Brain microvascular endothelial cell (primary cell): ENCODE results near the gene MYOCD.

ENCODE experiments used
- DNase-seq: peaks from one replicate; pipeline ENCODE4 v3.0.0-alpha.2; 2020
- H3K27ac ChIP-seq: fragments of 250-450 bp; sonication (Bioruptor Pico); 2 replicates; pipeline ENCODE4 v1.5.1; 2020; ENCODE audit warnings: mild to moderate bottlenecking, moderate library complexity
- H3K27me3 ChIP-seq: fragments of 250-450 bp; sonication (Bioruptor Pico); replicated peaks from 2 replicates; pipeline ENCODE4 v1.5.1; 2020; ENCODE audit warnings: mild to moderate bottlenecking
- H3K36me3 ChIP-seq: fragments of 250-450 bp; sonication (Bioruptor Pico); replicated peaks from 2 replicates; pipeline ENCODE4 v1.5.1; 2020; ENCODE audit warnings: mild to moderate bottlenecking
- H3K4me3 ChIP-seq: 2 replicates; pipeline ENCODE4 v1.5.1; 2011; ENCODE audit warnings: low read depth, mild to moderate bottlenecking, control low read depth, low read length, moderate library complexity
- in situ Hi-C: cut with HindIII; loops from 2 replicates; pipeline ENCODE4 v1.10.0; 2017; ENCODE audit warnings: low sequenced_read_pairs, low pct_ligation_motif_present
- TF ChIP-seq, protein P1 (sequence below): IDR thresholded peaks from 2 replicates; pipeline ENCODE4 v1.5.1; 2011; ENCODE audit warnings: low read depth, mild to moderate bottlenecking, moderate library complexity, low read length, control low read depth, inconsistent platforms; ENCODE audit errors: missing control alignments

The MYOCD gene

DNA sequence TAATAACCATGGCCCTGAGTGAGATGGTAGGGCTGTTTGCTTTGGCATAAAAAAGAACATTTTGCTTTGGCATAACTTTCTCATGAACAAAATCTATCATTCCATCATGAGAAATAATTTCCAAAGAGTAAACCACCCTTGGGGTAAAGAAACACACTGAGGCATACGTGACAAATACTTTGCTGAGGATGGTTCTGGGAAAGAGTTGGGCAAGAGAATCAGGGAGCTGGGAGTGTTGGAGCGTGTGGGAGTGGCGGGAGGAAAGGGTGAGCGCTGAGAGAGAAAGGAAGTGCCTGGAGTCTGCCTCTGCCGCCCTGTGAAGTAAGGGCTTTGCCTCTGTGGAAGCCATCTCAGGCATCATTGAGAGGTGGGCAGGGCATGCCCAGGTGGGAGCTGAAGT, 63.4 kb downstream of the MYOCD start:
- peak; percentile 18 for DNase-seq
- peak overlapping the region; percentile 42 for H3K27ac ChIP-seq
- in situ Hi-C loops = no loop called here
- no peaks in the 10 kb centered on the region for H3K27me3 ChIP-seq
- H3K36me3 ChIP-seq = no peaks in the 10 kb centered on the region
- TF ChIP-seq, protein P1, sequence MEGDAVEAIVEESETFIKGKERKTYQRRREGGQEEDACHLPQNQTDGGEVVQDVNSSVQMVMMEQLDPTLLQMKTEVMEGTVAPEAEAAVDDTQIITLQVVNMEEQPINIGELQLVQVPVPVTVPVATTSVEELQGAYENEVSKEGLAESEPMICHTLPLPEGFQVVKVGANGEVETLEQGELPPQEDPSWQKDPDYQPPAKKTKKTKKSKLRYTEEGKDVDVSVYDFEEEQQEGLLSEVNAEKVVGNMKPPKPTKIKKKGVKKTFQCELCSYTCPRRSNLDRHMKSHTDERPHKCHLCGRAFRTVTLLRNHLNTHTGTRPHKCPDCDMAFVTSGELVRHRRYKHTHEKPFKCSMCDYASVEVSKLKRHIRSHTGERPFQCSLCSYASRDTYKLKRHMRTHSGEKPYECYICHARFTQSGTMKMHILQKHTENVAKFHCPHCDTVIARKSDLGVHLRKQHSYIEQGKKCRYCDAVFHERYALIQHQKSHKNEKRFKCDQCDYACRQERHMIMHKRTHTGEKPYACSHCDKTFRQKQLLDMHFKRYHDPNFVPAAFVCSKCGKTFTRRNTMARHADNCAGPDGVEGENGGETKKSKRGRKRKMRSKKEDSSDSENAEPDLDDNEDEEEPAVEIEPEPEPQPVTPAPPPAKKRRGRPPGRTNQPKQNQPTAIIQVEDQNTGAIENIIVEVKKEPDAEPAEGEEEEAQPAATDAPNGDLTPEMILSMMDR = no peak
- H3K4me3 ChIP-seq = no peak overlapping the region

DNA sequence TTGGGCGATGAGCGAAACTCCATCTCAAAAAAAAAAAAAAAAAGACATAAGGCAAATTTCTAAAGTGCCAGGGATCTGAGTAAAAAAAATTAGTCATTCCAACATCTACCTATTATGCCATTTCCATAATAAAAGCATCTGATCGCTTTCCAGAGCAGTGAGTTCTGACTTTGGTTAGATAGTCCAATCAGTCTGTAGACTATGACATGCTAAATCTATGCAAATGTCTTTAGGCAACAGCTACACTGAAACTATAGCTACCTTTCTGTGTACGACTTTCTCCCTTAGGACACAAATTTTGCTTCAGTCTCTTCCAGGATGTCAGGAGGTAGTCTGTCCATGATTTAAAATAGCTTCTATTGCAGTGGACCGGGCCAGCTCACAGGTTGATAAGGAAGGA, 64.7 kb downstream of the MYOCD start:
- DNase-seq = no peak
- H3K27me3 ChIP-seq = no peaks in the 10 kb centered on the region

DNA sequence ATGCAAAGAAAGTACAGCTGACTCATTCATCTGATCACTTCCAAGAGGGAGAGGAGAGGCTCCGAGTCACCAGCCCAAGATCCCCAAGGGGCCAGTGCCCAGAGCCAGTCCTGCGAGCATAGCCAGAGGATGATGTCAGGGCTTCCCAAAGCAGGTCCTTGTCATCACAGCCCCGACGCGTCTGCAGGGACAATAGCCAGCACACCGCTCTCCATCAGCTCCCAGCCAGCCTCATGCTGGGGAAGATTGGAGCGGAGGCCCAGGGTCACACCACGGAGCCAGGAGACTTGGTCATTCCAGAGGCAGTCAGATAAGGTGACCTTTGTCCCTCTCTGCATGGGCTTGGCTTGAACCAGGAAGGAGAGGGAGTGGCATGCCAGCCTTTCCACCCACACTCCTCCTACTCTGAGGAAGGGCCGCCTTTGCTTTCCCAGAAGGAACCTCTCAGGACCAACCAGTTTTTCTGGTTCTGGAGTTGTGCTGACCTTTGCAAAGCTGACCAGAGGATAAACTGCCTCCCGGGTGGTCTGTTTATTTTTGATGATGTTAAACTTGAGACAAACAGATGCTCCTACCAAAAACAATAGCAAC, 65.3 kb downstream of the MYOCD start:
- TF ChIP-seq, protein P1 = no peak
- in situ Hi-C loops = no loop called here
- peak; percentile 78 for DNase-seq

More for the DNA sequence above, 64.7 kb downstream of the MYOCD start:
- H3K36me3 ChIP-seq = no peaks in the 10 kb centered on the region
- TF ChIP-seq, protein P1 = no peak
- no peak overlapping the region for H3K4me3 ChIP-seq
- H3K27ac ChIP-seq = no peak overlapping the region
- in situ Hi-C loops = no loop called here

DNA sequence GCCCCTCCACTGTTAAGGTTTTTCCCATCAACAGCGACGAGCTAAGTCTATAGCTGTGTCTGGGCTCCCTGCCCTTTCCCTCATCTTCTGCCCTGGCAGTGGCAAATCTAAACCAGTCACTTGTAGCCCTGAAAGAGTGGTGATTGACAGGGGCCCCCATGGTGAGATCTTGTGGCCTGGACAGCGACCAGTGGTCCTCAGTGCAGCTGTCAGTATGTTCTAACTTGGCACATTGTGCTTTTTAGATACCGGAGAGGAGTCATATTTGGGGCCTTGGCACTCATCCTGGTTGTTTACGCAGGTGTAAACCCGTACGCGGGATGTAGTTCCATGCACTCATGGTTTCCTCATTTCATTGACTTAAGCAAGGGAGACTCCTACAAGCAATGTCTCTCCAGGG, 66.1 kb downstream of the MYOCD start:
- DNase-seq = no peak
- H3K27ac ChIP-seq = no peak overlapping the region
- in situ Hi-C loops = no loop called here
- H3K36me3 ChIP-seq = no peaks in the 10 kb centered on the region
- H3K4me3 ChIP-seq = no peak overlapping the region
- no peaks in the 10 kb centered on the region for H3K27me3 ChIP-seq
- TF ChIP-seq, protein P1 = no peak

More for the DNA sequence above, 65.3 kb downstream of the MYOCD start:
- no peak overlapping the region for H3K4me3 ChIP-seq
- H3K27me3 ChIP-seq = no peaks in the 10 kb centered on the region
- no peaks in the 10 kb centered on the region for H3K36me3 ChIP-seq
- H3K27ac ChIP-seq = peak overlapping the region; percentile 13

DNA sequence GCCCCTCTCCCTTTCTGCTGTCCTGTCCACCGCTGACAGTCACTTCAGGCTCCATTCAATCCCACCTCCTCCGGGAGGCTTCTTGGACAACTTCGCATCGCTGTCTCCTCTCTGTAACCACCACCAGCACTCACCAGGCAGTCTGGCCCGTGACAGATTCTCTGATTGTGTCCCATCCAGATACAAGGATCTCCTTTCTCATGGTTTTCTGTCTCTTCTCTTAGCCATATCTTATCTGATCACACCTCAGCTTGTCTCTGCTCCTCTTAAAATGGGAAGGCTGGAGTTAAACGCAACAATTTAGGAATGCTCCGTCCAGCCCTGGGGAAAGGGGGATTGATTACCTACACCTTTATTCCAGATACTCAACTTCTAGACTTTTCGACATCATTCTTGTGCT, 66.7 kb downstream of the MYOCD start:
- in situ Hi-C loops = no loop called here
- TF ChIP-seq, protein P1 = no peak
- Histone ChIP-seq H3K36me3 (no peaks in the 10 kb centered on the region), H3K4me3 (no peak overlapping the region), H3K27me3 (no peaks in the 10 kb centered on the region), H3K27ac (no peak overlapping the region)
- DNase-seq = no peak

DNA sequence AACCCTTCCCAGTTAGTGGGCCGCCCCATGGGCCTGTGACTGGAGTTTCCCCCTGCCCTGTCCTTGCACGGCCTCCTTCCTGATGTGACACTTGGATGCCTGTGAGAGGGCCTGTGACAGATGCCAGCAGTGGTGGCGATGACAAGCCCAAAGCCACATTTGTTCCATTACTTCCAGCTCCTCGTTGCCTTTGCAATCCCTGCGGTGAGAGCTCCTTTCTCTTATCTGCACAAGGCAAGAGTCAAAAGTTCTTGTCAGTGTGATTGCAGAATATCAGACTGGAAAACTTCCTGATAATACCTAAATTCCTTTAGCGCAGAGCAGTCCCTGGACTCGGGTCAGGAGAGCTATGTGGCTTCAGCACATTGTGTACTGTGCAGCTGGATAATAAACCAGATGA, 69.2 kb downstream of the MYOCD start:
- no peaks in the 10 kb centered on the region for H3K36me3 ChIP-seq
- no peaks in the 10 kb centered on the region for H3K27me3 ChIP-seq
- no peak overlapping the region for H3K27ac ChIP-seq
- no peak overlapping the region for H3K4me3 ChIP-seq
- TF ChIP-seq, protein P1 = no peak
- in situ Hi-C loops = no loop called here
- no peak for DNase-seq
